HG02943 (cell line): ENCODE measurements around the gene TRANK1.
"Not testable (repeated sequence)": the region's sequence is repeated elsewhere in the genome, so short reads cannot be mapped to it uniquely, and the experiment has no call there.

Source experiments
- ATAC-seq: cut with Tn5 transposase; IDR thresholded peaks from one replicate; pipeline ENCODE4 v1.9.1; 2021; ENCODE audit warnings: mild to moderate bottlenecking, low read depth, moderate library complexity; ENCODE audit not compliant: unreplicated experiment

TRANK1 gene

GRCh38 chr3:36923523-36923943, 21.3 kb downstream of the TRANK1 start:
- ATAC-seq, result no peak

DNA sequence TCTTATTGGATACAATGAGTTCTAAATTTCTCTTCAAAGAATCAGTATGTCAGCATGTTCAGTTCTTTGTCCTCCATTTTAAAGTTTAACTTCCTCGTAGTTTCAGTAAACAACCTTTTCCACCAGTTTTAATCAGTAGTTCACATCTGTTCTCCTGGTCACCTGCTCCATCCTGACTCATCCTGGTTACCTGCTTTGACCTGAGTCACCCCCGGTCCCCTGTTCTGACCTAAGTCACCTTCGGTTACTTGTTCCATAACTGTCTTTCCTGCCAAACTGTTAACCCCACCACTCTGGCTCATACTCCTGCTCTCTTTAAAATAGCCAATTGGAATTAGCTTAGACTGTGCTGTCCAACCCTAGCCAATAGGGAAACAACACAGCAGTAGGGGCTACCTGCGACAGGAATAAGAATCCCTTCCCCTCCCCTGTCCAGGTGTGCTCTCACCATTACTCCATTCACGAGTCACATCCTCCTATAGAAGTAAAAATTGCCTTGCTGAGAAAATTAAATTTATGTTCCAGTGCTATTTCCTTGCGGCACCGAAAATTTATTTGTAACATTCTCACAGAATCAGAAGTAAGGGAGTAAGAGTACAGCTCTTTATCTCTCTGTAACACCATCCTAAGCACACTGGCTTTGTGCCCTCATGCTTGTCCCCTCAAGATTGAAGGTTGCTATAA, 23.8 kb downstream of the TRANK1 start:
- ATAC-seq, result no peak

DNA sequence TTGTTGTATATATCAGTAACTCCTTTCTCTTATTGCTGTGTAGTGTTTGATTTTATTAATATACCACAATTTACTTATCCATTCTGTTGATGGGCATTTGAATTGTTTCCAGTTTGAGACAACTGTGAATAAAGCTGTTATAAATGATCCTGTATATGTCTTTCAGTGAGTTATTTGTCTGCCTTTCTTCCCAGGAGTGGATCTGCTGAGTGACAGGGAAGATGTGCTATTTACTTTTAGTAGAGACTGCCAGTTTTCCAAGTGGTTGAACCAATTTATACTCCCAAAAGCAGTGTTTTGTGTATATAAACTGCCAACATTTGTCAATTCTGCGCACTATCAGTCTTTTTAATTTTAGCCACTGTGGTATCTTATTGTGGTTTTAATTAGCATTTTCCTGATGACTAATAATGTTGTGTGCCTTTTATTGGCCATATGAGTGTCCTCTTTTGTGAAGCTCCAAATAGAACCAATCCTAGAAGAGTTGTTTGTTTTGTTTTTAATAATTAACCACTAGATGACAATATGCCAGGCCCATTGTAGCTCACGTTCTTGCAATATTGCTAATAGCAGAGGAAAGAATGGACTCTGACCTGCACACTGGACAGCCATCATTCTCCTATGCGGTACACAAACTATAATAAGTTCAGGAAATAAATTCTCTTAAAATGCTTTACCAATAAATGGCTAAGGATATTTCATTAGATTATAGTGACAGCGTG, 25.3 kb downstream of the TRANK1 start:
- ATAC-seq, result no peak

GRCh38 chr3:36918050-36918449, 26.8 kb downstream of the TRANK1 start:
- ATAC-seq, result peak; percentile 60

DNA sequence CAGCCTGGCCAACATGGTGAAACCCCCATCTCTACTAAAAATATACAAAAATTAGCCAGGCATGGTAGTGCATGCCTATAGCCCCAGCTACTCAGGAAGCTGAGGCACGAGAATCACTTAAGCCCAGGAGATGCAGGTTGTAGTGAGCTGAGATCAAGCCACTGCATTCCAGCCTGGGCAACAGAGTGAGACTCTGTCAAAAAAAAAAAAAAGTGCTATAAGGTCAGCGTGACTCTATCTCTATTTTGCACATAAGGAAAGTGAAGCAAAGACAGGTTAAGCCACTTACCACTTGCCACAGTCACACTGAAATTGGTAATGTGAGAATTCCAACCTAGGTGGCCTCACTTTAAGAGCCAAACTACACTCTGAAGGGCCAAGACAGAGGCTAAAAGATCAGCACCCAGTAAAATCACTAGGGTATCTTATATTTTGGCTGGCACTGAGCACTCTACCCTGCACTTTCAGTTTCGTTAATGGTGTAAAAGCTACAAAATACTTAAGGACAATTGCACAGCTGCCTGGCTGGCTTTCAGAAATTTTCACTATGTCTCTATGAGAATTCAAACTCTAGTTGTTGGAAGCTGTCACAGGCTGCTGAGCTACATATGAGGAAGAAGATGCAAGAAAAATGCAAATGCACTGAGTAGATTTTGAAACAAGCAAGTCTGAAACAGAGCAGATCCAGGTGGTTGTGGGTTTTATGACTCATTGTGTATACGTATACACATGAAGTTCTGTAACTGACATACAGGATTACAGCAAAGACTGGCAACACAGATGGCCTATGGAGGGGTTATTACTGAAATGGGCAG, 32.7 kb downstream of the TRANK1 start:
- peak; percentile 90 for ATAC-seq

DNA sequence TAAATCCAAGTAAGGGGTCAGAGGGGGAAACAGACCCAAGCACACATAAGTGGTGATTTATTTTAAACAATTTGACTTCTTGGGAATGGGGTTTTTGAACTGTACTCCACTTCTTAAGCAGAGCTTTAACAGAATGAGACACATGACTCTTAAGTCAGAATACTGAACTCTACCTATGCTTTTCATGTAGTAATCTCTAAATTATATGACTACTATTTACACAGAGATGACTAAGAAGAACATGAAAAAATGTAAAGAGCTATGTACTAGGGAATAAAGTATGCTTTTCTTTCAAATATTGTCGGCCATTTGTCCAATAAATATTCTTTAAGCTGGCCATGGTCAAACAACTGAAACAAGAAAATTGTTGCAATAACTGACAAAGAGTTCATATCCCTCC, 35.2 kb downstream of the TRANK1 start:
- ATAC-seq, result no peak

GRCh38 chr3:36909181-36909580, 35.7 kb downstream of the TRANK1 start:
- ATAC-seq, result no peak

GRCh38 chr3:36908647-36909180, 36.1 kb downstream of the TRANK1 start:
- ATAC-seq, result no peak

GRCh38 chr3:36907911-36908646, 36.8 kb downstream of the TRANK1 start:
- peak; percentile 26 for ATAC-seq

- no peak for ATAC-seq
Observed at GRCh38 chr3:36906504-36907149, 38.2 kb downstream of the TRANK1 start.

DNA sequence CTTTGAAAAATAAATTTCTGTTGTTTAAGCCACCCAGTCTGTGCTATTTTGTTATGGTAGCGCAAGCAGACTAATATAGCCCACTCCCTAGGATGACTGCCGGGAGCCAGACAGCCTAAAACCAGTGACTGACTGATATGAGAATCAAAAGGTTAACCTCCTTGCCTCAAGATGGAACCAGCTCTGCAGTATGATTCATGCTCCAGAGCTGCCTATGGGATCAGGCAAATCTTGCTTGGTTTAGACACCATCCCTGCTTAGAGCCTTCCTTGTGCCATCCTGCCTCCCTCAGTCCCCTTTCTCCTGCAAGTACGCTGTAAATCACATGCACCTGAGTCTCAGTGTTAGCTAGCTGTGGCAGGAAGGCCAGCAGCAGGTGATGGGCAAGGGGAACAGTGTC, 39.3 kb downstream of the TRANK1 start:
- ATAC-seq, result no peak

- no peak for ATAC-seq
Observed at GRCh38 chr3:36904641-36905040, 40.2 kb downstream of the TRANK1 start.

DNA sequence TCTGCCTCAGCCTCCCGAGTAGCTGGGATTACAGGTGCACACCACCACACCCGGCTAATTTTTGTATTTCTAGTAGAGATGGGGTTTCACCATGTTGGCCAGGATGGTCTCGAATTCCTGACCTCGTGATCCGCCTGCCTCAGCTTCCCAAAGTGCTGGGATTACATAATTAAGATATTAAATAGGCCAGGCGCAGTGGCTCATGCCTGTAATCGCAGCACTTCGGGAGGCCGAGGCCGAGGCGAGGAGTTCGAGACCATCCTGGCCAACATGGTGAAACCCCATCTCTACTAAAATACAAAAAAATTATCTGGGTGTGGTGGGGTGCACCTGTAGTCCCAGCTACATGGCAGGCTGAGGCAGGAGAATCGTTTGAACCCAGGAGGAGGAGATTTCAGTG, 40.8 kb downstream of the TRANK1 start:
- not testable (repeated sequence) for ATAC-seq

GRCh38 chr3:36903119-36903882, 41.6 kb downstream of the TRANK1 start:
- ATAC-seq, result no peak

GRCh38 chr3:36901588-36901987, 43.3 kb downstream of the TRANK1 start:
- no peak for ATAC-seq

GRCh38 chr3:36900474-36901443, 44.1 kb downstream of the TRANK1 start:
- no peak for ATAC-seq

DNA sequence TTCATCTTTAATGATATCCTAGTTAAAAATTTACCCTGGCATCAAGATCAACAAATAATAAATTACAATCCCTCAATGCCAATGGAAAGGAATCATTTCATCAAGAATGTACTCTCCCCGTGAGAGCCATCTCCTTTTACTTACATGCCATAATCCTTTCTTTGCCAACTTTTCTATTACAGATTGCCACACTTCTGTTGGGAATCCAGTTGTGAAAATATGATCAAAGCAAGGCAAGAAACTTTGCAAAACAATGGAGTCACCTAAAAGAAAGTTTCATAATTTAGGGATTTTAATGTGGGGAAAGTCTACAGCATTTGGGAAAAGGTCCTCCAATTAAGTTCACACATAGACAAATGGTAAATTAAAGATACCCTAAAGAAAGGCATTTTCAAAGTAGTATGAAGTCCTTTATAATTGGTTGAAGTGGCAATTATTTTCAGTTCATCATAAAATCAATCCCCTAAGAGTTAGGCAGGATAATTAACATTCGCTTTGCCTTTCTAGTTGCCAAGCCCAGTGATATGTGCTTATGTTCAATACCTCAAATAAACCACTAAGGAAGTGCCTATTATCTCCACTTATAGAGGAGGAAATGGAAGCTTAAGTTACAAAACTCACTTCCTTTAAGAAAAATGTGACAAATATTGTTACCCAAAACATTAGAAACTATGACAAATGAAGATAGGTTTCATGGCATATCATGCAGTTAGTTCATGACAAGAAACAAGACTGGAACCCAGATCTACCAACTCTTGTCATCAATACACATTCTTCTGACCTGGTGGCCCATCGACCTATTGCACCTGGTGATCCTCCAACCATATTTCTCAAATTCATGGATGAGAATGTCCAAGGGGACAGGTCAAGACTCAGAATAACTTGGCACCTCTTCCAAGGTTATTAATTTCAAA, 49.1 kb downstream of the TRANK1 start:
- no peak for ATAC-seq
